Prostate gland (tissue), 2 donors: Measurements from ENCODE around the gene CEP164. TPM values are rescaled to one million over a fixed set of nuclear protein-coding genes. Genes with fewer than 3 reads are reported as not detected.

Experiments used
- DNase-seq: peaks from one replicate; pipeline ENCODE4 v3.0.0-alpha.2; 2019; ENCODE audit warnings: low spot score
- H3K27ac ChIP-seq, 2 donors: fragments of 200-600 bp; sonication (generic); 2 replicates each; pipeline ENCODE4 v1.5.1; 2017 to 2019
- H3K27me3 ChIP-seq: fragments of 200-600 bp; sonication (generic); replicated peaks from 2 replicates; pipeline ENCODE4 v1.5.1; 2019; ENCODE audit not compliant: insufficient read depth
- H3K36me3 ChIP-seq, 2 donors: fragments of 200-600 bp; sonication (generic); 1 replicate in 1 of 2; 2 replicates in 1 of 2; pipeline versions ENCODE4 v1.5.1 to v1.8.1; 2017 to 2019
- H3K4me1 ChIP-seq: fragments of 200-600 bp; sonication (generic); replicated peaks from 2 replicates; pipeline ENCODE4 v1.5.1; 2019
- H3K4me3 ChIP-seq, 2 donors: fragments of 200-600 bp; sonication (generic); 2 replicates each; pipeline ENCODE4 v1.5.1; 2017 to 2019
- H3K9me3 ChIP-seq: fragments of 200-600 bp; sonication (generic); 2 replicates; pipeline ENCODE4 v1.5.1; 2017
- CTCF ChIP-seq, 4 experiments: fragments of 200-600 bp in 2 of 4; fragments of 450-650 bp in 2 of 4; sonication (generic) in 2 of 4; IDR thresholded peaks; 1 replicate in 3 of 4; 2 replicates in 1 of 4; pipeline ENCODE4 v1.5.1; 2016 to 2019; ENCODE audit warnings: antibody characterized with exemption in 4 of 4, mild to moderate bottlenecking in 2 of 4, moderate library complexity in 2 of 4
- POLR2A ChIP-seq: fragments of 450-650 bp; IDR thresholded peaks from one replicate; pipeline ENCODE4 v1.6.1; 2016; ENCODE audit warnings: antibody characterized with exemption, mild to moderate bottlenecking
- POLR2AphosphoS5 ChIP-seq: sonication (generic); formaldehyde crosslinking; IDR thresholded peaks from one replicate; pipeline ENCODE4 v1.6.1; 2017; ENCODE audit warnings: antibody characterized with exemption
- WGBS: methylation state at CpG from one replicate; pipeline ENCODE4 v1.1.5; 2018; 5-methylcytosine and 5-hydroxymethylcytosine counted together
- intact Hi-C: fragments of 100-400 bp; cut with DNase I; formaldehyde crosslinking; loops from one replicate; pipeline ENCODE4 v1.14.2; 2022
- total RNA-seq, 2 donors: library from RNA; depleted of rRNA; stranded (reverse); fragments of >200 nt; gene quantifications; one replicate each; pipeline ENCODE4 v1.1.0, GENCODE V29; 2016

The CEP164 gene
- total RNA-seq, 2 donors from 2014 or later: 27.7 to 40.6 TPM

- TF ChIP-seq POLR2AphosphoS5 (no peak), CTCF (IDR thresholded peaks at IDR 0.05) (no peak), POLR2A (no peak)
- Histone ChIP-seq H3K4me3 (no peak overlapping the region), H3K36me3 (no peaks in the 10 kb centered on the region), H3K27me3 (no peaks in the 10 kb centered on the region), H3K9me3 (no peaks in the 10 kb centered on the region), H3K27ac (no peak overlapping the region), H3K4me1 (no peaks in the 10 kb centered on the region)
- DNase-seq: no peak
- intact Hi-C loops: no loop called here
- WGBS: 92% methylated on average over 12 of the region's 12 CpGs
Observed at GRCh38 chr11:117420143-117420485, 92.5 kb downstream of the CEP164 start.

- H3K27me3 ChIP-seq: no peaks in the 10 kb centered on the region
- no peaks in the 10 kb centered on the region for H3K4me1 ChIP-seq
- H3K27ac ChIP-seq: no peak overlapping the region
- no peak for TF ChIP-seq CTCF (IDR thresholded peaks at IDR 0.05)
- no peak for TF ChIP-seq POLR2AphosphoS5
- TF ChIP-seq POLR2A: no peak
- no peak for DNase-seq
- H3K9me3 ChIP-seq: no peaks in the 10 kb centered on the region
- 97% methylated on average over 6 of the region's 6 CpGs for WGBS
- no peaks in the 10 kb centered on the region for H3K36me3 ChIP-seq
- intact Hi-C loops: no loop called here
- no peak overlapping the region for H3K4me3 ChIP-seq
Observed at GRCh38 chr11:117420598-117420997, 92.9 kb downstream of the CEP164 start.

- no peak overlapping the region for H3K27ac ChIP-seq
- DNase-seq: no peak
- 85% methylated on average over 13 of the region's 13 CpGs for WGBS
- no peak overlapping the region for H3K4me3 ChIP-seq
- no peaks in the 10 kb centered on the region for H3K36me3 ChIP-seq
- H3K27me3 ChIP-seq: no peaks in the 10 kb centered on the region
- no peaks in the 10 kb centered on the region for H3K4me1 ChIP-seq
- H3K9me3 ChIP-seq: no peaks in the 10 kb centered on the region
- TF ChIP-seq POLR2A: no peak
- no peak for TF ChIP-seq POLR2AphosphoS5
- TF ChIP-seq CTCF (IDR thresholded peaks at IDR 0.05): no peak
- intact Hi-C loops: no loop called here
Observed at GRCh38 chr11:117421041-117421440, 93.4 kb downstream of the CEP164 start.

GRCh38 chr11:117421476-117421875 is 93.8 kb downstream of the CEP164 start:
- Histone ChIP-seq H3K36me3 (no peaks in the 10 kb centered on the region), H3K27ac (no peak overlapping the region), H3K4me1 (no peaks in the 10 kb centered on the region), H3K27me3 (no peaks in the 10 kb centered on the region), H3K4me3 (no peak overlapping the region), H3K9me3 (no peaks in the 10 kb centered on the region)
- 92% methylated on average over 7 of the region's 7 CpGs for WGBS
- intact Hi-C loops: no loop called here
- TF ChIP-seq POLR2A: no peak
- no peak for TF ChIP-seq CTCF (IDR thresholded peaks at IDR 0.05)
- TF ChIP-seq POLR2AphosphoS5: no peak
- no peak for DNase-seq

- Histone ChIP-seq H3K36me3 (no peaks in the 10 kb centered on the region), H3K27ac (no peak overlapping the region), H3K4me3 (no peak overlapping the region), H3K4me1 (no peaks in the 10 kb centered on the region), H3K27me3 (no peaks in the 10 kb centered on the region), H3K9me3 (no peaks in the 10 kb centered on the region)
- no peak for TF ChIP-seq CTCF (IDR thresholded peaks at IDR 0.05)
- no peak for DNase-seq
- intact Hi-C loops: no loop called here
- 89% methylated on average over 14 of the region's 14 CpGs for WGBS
Observed at GRCh38 chr11:117423046-117423575, 95.5 kb downstream of the CEP164 start.
